ENCODE results near the gene GPX4.

GPX4 gene

GRCh38 chr19:1106841-1107660, 3.3 kb downstream of the GPX4 start:
- DNase-seq (ENCODE audit: low read depth), result peak; percentile 84
- no peak overlapping the region for H3K4me3 ChIP-seq (ENCODE audit: low read depth, low read length)
- peak; percentile 37 for TF ChIP-seq CTCF (conservative IDR thresholded peaks at IDR 0.05; ENCODE audit: low read depth, low read length)

GRCh38 chr19:1107661-1108261, 4.0 kb downstream of the GPX4 start:
- no peak for TF ChIP-seq CTCF (conservative IDR thresholded peaks at IDR 0.05; ENCODE audit: low read depth, low read length)
- DNase-seq (ENCODE audit: low read depth), result no peak
- no peak overlapping the region for H3K4me3 ChIP-seq (ENCODE audit: low read depth, low read length)

GRCh38 chr19:1108291-1109031, 4.7 kb downstream of the GPX4 start:
- no peak for DNase-seq (ENCODE audit: low read depth)
- no peak overlapping the region for H3K4me3 ChIP-seq (ENCODE audit: low read depth, low read length)
- TF ChIP-seq CTCF (conservative IDR thresholded peaks at IDR 0.05; ENCODE audit: low read depth, low read length), result no peak

- TF ChIP-seq CTCF (conservative IDR thresholded peaks at IDR 0.05; ENCODE audit: low read depth, low read length), result no peak
- no peak overlapping the region for H3K4me3 ChIP-seq (ENCODE audit: low read depth, low read length)
- DNase-seq (ENCODE audit: low read depth), result no peak
Observed at GRCh38 chr19:1109032-1109551, 5.3 kb downstream of the GPX4 start.

- TF ChIP-seq CTCF (conservative IDR thresholded peaks at IDR 0.05; ENCODE audit: low read depth, low read length), result no peak
- DNase-seq (ENCODE audit: low read depth), result no peak
- H3K4me3 ChIP-seq (ENCODE audit: low read depth, low read length), result no peak overlapping the region
Observed at GRCh38 chr19:1109697-1110671, 6.2 kb downstream of the GPX4 start.
